Left lung (tissue), 14 donors: ENCODE measurements around the gene OSCAR. TPM values are rescaled to one million over a fixed set of nuclear protein-coding genes. Genes with fewer than 3 reads are reported as not detected.

ENCODE experiments used
- ATAC-seq: fragments of 200-7000 bp; cut with Tn5 transposase; one replicate; pipeline ENCODE4 v1.9.1; 2020; ENCODE audit warnings: moderate library complexity
- DNase-seq, 4 donors: peaks; one replicate each; pipeline ENCODE4 v3.0.0-alpha.2; 2013 to 2020
- H3K27ac ChIP-seq, 2 donors: fragments of 200-600 bp; sonication (generic) in 1 of 2; one replicate each; pipeline versions ENCODE4 v1.5.0 to v1.8.0; 2020 to 2021
- H3K27me3 ChIP-seq, 2 donors: fragments of 200-600 bp; sonication (generic) in 1 of 2; one replicate each; pipeline versions ENCODE4 v1.5.0 to v1.8.0; 2020 to 2021
- H3K36me3 ChIP-seq, 2 donors: fragments of 200-600 bp; sonication (generic) in 1 of 2; one replicate each; pipeline versions ENCODE4 v1.5.0 to v1.8.0; 2020 to 2021
- H3K4me1 ChIP-seq, 2 donors: fragments of 200-600 bp; one replicate each; pipeline ENCODE4 v1.8.0; 2021
- H3K4me3 ChIP-seq, 2 donors: fragments of 200-600 bp; sonication (generic) in 1 of 2; one replicate each; pipeline versions ENCODE4 v1.5.0 to v1.8.0; 2020 to 2021; ENCODE audit warnings: mild to moderate bottlenecking in 1 of 2
- H3K9me3 ChIP-seq, 2 donors: fragments of 200-600 bp; sonication (generic) in 1 of 2; one replicate each; pipeline versions ENCODE4 v1.5.0 to v1.8.0; 2020 to 2021
- CTCF ChIP-seq, 2 donors: fragments of 200-600 bp; sonication (generic) in 1 of 2; IDR thresholded peaks; one replicate each; pipeline versions ENCODE4 v1.5.0 to v1.8.0; 2021; ENCODE audit warnings: antibody characterized with exemption in 2 of 2
- intact Hi-C, 2 donors: fragments of 100-400 bp; cut with DNase I; formaldehyde crosslinking; loops; one replicate each; pipeline versions ENCODE4 v1.11.2 to v1.14.2; 2022
- long read RNA-seq, 12 donors: library from polyadenylated mRNA in 2 of 12; unstranded in 2 of 12; transcript quantifications; one replicate each; pipeline ENCODE4 v2.0.0 and lab custom pipeline, GENCODE V29; 2019 to 2026
- polyA plus RNA-seq, 6 donors: library from polyadenylated mRNA; unstranded; fragments of 120-200 nt; gene quantifications; one replicate each; pipeline ENCODE4 v1.2.1, GENCODE V29; 2013; ENCODE audit not compliant: insufficient read length in 6 of 6
- total RNA-seq, 2 donors: library from RNA; stranded (reverse); fragmentation: NEBNext Ultra II Directional; extraction: Animal tissue kit (Norgen Biotek cat#: 25700); gene quantifications; one replicate each; pipeline ENCODE4 v1.2.1, GENCODE V29; 2021
- donor health status: DM: no; HTN: yes; CAD: no.
- donor health status: DM: no; HTN: no; CAD: no.

OSCAR gene, protein sequence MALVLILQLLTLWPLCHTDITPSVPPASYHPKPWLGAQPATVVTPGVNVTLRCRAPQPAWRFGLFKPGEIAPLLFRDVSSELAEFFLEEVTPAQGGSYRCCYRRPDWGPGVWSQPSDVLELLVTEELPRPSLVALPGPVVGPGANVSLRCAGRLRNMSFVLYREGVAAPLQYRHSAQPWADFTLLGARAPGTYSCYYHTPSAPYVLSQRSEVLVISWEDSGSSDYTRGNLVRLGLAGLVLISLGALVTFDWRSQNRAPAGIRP
- total RNA-seq (10 to 100 TPM; 13.2 to 57.1 TPM), polyA plus RNA-seq (under 1 TPM; 0.43 to 0.70 (median 0.56) TPM)
- long read RNA-seq, donor 1, result 0 reads
- long read RNA-seq, donor 2, result 0 reads
- long read RNA-seq, donor 3, result 0 reads
- long read RNA-seq, donor 4, transcript OSCAR-204 (5 exons, 1,389 nt), result major isoform, 8 of 16 reads
- long read RNA-seq, donor 4, partial matches to known transcripts, result 3 of 16 reads
- long read RNA-seq, donor 4, other reads (novel, unspliced or antisense), result 2 of 16 reads
- long read RNA-seq, donor 5, partial matches to known transcripts, result 0 of 1 reads
- long read RNA-seq, donor 5, other reads (novel, unspliced or antisense), result 0 of 1 reads
- long read RNA-seq, donor 6, result 0 reads
- long read RNA-seq, donor 7, partial matches to known transcripts, result 46 of 104 reads
- long read RNA-seq, donor 7, other reads (novel, unspliced or antisense), result 58 of 104 reads
- long read RNA-seq, donor 8, partial matches to known transcripts, result 102 of 196 reads
- long read RNA-seq, donor 8, other reads (novel, unspliced or antisense), result 94 of 196 reads
- long read RNA-seq, donor 9, result 0 reads
- long read RNA-seq, donor 10, transcript OSCAR-204 (5 exons, 1,389 nt), result major isoform, 16 of 45 reads
- long read RNA-seq, donor 10, transcript OSCAR-202 (4 exons, 1,375 nt), result minor isoform, 5 of 45 reads
- long read RNA-seq, donor 10, partial matches to known transcripts, result 14 of 45 reads
- long read RNA-seq, donor 10, other reads (novel, unspliced or antisense), result 7 of 45 reads
- long read RNA-seq, donor 11, result 0 reads
- long read RNA-seq, donor 12, partial matches to known transcripts, result 90 of 208 reads
- long read RNA-seq, donor 12, other reads (novel, unspliced or antisense), result 118 of 208 reads

DNA sequence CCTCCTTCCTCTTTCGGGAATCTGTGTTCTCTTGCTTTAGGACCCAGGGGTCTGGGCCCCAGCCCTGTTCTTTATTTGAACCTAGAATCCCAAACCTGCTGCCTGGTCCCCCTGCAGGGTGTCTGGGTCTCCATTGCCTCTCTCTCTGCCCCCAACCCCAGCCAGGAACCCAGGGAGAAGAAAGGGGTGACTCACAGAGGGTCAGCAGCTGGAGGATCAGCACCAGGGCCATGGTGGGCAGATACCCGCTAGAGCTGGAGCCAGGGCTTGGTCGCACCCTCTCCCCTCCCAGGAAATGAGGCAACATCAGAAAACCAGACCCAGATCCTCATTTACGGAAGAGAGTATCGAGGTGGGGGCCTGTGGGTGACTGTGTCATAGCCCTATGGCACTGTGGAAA is at the start of gene OSCAR:
TSS of gene OSCAR (minus strand) at position 243 of the 400 bp plus-strand sequence. CDS start at position 232, 11 bp downstream.
- peak within 1 kb of the TSS in 1 of 2 donors; percentile 51 for H3K4me3 ChIP-seq
- ATAC-seq (peak; percentile 3), DNase-seq (peak in 3 of 4 donors; percentile 17 to 83 (median 55))
- H3K9me3 ChIP-seq, result no peaks in the 10 kb centered on the region
- no peak for TF ChIP-seq CTCF (IDR thresholded peaks at IDR 0.05)
- intact Hi-C loops, result no loop called here
- peaks cover 0 to 19% of the 10 kb centered on the region in 2 donors for H3K27me3 ChIP-seq
- H3K27ac ChIP-seq, result peak within 1 kb of the TSS in 1 of 2 donors; percentile 88
- H3K4me1 ChIP-seq, result peaks cover 13 to 66% of the 10 kb centered on the region in 2 donors
- H3K36me3 ChIP-seq, result peaks cover 0 to 6% of the 10 kb centered on the region in 2 donors

DNA sequence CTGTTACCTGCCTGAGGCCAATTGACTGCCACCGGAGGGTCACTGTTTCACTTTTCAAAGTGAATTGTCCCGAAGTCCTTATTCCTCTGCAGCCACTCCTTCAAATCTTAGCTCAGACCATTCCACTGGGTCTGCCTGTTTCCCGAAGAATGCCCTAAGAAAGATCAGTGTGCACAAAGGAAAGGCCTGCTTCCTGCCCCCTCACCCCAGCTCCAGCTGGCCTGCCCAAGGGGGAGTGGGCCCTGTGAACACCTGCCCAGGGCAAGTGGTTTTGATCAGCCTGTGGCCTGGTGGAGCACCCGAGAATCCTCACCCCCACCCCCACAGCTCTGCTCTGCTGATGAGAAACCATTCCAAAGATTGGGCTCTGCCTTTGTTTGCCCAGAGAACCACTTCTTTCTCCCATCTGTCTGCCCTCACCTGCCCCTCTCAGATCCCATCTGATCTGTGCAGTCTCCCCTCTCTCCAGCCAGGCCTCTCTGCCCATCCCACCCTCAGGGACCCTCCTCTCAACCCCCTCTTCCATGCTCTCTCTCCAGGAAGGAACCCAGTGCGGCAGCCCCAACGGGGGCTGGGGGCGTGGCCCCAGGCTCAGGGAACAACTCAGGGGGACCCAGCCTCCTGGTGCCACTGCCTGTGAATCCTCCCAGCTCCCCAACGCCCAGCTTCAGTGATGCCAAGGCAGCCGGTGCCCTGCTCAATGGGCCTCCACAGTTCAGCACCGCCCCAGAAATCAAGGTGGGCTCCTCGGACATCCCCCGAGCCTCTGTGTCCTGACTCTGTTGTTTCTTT is 48.6 kb upstream of the OSCAR start:
- Histone ChIP-seq H3K4me1 (no peaks in the 10 kb centered on the region), H3K4me3 (no peak overlapping the region), H3K27me3 (no peaks in the 10 kb centered on the region), H3K9me3 (no peaks in the 10 kb centered on the region), H3K36me3 (peaks cover 4 to 100% of the 10 kb centered on the region in 2 donors), H3K27ac (no peak overlapping the region)
- intact Hi-C loops, result no loop called here
- TF ChIP-seq CTCF (IDR thresholded peaks at IDR 0.05), result no peak
- ATAC-seq (no peak), DNase-seq (no peak)

DNA sequence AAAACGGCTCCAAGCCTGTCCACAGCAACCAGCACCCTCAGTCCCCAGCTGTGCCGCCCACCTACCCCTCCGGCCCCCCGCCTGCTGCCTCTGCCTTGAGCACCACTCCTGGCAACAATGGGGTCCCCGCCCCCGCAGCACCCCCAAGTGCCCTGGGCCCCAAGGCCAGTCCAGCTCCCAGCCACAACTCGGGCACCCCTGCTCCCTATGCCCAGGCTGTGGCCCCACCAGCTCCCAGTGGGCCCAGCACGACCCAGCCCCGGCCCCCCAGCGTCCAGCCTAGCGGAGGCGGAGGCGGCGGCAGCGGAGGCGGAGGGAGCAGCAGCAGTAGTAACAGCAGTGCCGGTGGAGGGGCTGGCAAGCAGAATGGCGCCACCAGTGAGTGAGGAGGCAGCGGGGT is 47.6 kb upstream of the OSCAR start:
- H3K4me3 ChIP-seq, result no peak overlapping the region
- no peak for TF ChIP-seq CTCF (IDR thresholded peaks at IDR 0.05)
- intact Hi-C loops, result no loop called here
- DNase-seq, result peak in 1 of 4 donors; percentile 82
- no peak overlapping the region for H3K27ac ChIP-seq
- H3K36me3 ChIP-seq, result peaks cover 11 to 100% of the 10 kb centered on the region in 2 donors
- no peaks in the 10 kb centered on the region for H3K27me3 ChIP-seq
- H3K9me3 ChIP-seq, result no peaks in the 10 kb centered on the region
- no peak for ATAC-seq
- no peaks in the 10 kb centered on the region for H3K4me1 ChIP-seq

GRCh38 chr19:54147676-54148075 is 47.1 kb upstream of the OSCAR start:
- ATAC-seq (no peak), DNase-seq (no peak)
- Histone ChIP-seq H3K4me3 (no peak overlapping the region), H3K27ac (no peak overlapping the region), H3K4me1 (no peaks in the 10 kb centered on the region), H3K36me3 (peaks cover 11 to 100% of the 10 kb centered on the region in 2 donors), H3K9me3 (no peaks in the 10 kb centered on the region), H3K27me3 (no peaks in the 10 kb centered on the region)
- intact Hi-C loops, result no loop called here
- TF ChIP-seq CTCF (IDR thresholded peaks at IDR 0.05), result no peak
